ENCODE data around the gene PRAF2. TPM values are rescaled to one million over a fixed set of nuclear protein-coding genes. Genes with fewer than 3 reads are reported as not detected.

Gene PRAF2
- total RNA-seq, 2 experiments from 2014 or later: 19.7 to 22.6 TPM

DNA sequence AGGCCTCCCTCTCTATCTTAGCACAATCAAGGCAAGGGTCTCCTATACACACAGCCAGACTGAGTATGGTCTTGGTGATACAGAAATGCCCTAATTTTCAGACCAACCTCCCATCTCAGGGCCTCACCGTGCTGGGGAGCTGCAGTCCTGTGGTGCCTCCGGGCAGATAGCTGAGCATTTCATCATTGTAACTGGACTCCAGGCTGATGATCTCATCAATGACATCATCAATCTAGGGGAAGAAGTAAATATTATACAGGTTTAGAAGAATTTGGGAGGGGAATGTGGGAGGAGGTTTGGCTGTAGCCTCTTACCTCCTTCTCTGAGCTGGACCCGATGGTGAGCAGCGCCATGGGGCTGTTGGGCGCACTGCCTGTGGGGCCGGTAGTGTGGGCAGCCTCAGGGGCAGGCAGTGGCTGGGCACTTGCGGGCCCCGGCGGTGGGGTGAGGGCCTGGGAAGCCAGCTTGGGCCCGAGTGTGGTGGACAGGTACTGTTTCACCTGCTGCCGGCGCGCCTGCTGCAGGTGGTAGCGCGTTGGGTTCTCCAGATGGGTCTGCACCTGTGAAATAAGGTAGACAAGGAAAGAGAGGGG, 35.8 kb downstream of the PRAF2 start:
- ChIA-PET CTCF (no interaction called here), POLR2A (interaction anchor here (0.5 kb wide), 1 partner anchor 19 kb away, joined by 3 read pairs; no protein-coding TSS in a partner anchor)
- Mint-ChIP-seq H3K27ac (no peak overlapping the region), H3K36me3 (ENCODE audit: low read depth) (peaks cover 25% of the 10 kb centered on the region), H3K4me1 (ENCODE audit: low read depth) (peaks cover 28% of the 10 kb centered on the region), H3K27me3 (ENCODE audit: low read depth) (no peaks in the 10 kb centered on the region), H3K9me3 (ENCODE audit: insufficient read depth) (no peaks in the 10 kb centered on the region), H3K4me3 (no peak overlapping the region)
- DNase-seq: no peak
- no peak for ATAC-seq

GRCh38 chrX:49030283-49030682, 43.5 kb downstream of the PRAF2 start:
- Mint-ChIP-seq H3K9me3 (ENCODE audit: insufficient read depth) (no peaks in the 10 kb centered on the region), H3K27ac (no peak overlapping the region), H3K36me3 (ENCODE audit: low read depth) (peaks cover 14% of the 10 kb centered on the region), H3K4me3 (no peak overlapping the region), H3K27me3 (ENCODE audit: low read depth) (no peaks in the 10 kb centered on the region), H3K4me1 (ENCODE audit: low read depth) (no peaks in the 10 kb centered on the region)
- POLR2A ChIA-PET: no interaction called here
- no peak for DNase-seq
- ATAC-seq: no peak
- CTCF ChIA-PET: no interaction called here

- DNase-seq (no peak), ATAC-seq (no peak)
- H3K36me3 Mint-ChIP-seq (ENCODE audit: low read depth): peaks cover 14% of the 10 kb centered on the region
- H3K4me3 Mint-ChIP-seq: no peak overlapping the region
- no peaks in the 10 kb centered on the region for H3K9me3 Mint-ChIP-seq (ENCODE audit: insufficient read depth)
- no peaks in the 10 kb centered on the region for H3K27me3 Mint-ChIP-seq (ENCODE audit: low read depth)
- POLR2A ChIA-PET: no interaction called here
- no peaks in the 10 kb centered on the region for H3K4me1 Mint-ChIP-seq (ENCODE audit: low read depth)
- CTCF ChIA-PET: interaction anchor here (0.6 kb wide), 1 partner anchor 1814 kb away, joined by 3 read pairs; no protein-coding TSS in a partner anchor
- H3K27ac Mint-ChIP-seq: no peak overlapping the region
Measured at GRCh38 chrX:49029876-49030275, 43.9 kb downstream of the PRAF2 start.

Other genes with a start within 250 kb of the PRAF2 start
- not detected for gene ERAS, start 247.5 kb downstream of the PRAF2 start, total RNA-seq
- not detected for gene PCSK1N, start 238.4 kb downstream of the PRAF2 start, total RNA-seq
- gene TIMM17B, start 176.2 kb downstream of the PRAF2 start, total RNA-seq: 10 to 100 TPM; 41.6 to 44.1 TPM
- 10 to 100 TPM; 63.9 to 70.8 TPM for gene PQBP1, start 176.1 kb downstream of the PRAF2 start, total RNA-seq
- gene SLC35A2, start 162.4 kb downstream of the PRAF2 start, total RNA-seq: 10 to 100 TPM; 14.8 to 15.3 TPM
- 10 to 100 TPM; 51.3 to 53.6 TPM for gene PIM2, start 155.0 kb downstream of the PRAF2 start, total RNA-seq
- gene OTUD5, start 116.4 kb downstream of the PRAF2 start, total RNA-seq: 10 to 100 TPM; 40.0 to 41.7 TPM
- 1 to 10 TPM; 3.5 to 4.6 TPM for gene KCND1, start 102.2 kb downstream of the PRAF2 start, total RNA-seq
- gene GRIPAP1, start 71.7 kb downstream of the PRAF2 start, total RNA-seq: 10 to 100 TPM; 81.8 to 82.7 TPM
- gene TFE3, start 30.6 kb downstream of the PRAF2 start, total RNA-seq: 10 to 100 TPM; 17.6 to 18.2 TPM
- 1 to 10 TPM; 5.0 to 5.4 TPM for gene CCDC120, start 15.0 kb downstream of the PRAF2 start, total RNA-seq
- 10 to 100 TPM; 29.1 to 29.4 TPM for gene WDR45, start 5.9 kb upstream of the PRAF2 start, total RNA-seq
- 10 to 100 TPM; 26.1 to 26.2 TPM for gene GPKOW, start 49.7 kb upstream of the PRAF2 start, total RNA-seq
- 1 to 10 TPM in 1 of 2 experiments, under 1 TPM in 1; 0.97 to 1.5 TPM for gene MAGIX, start 88.8 kb upstream of the PRAF2 start, total RNA-seq
- gene PLP2, start 97.9 kb upstream of the PRAF2 start, total RNA-seq: 100 to 1,000 TPM; 203 to 214 TPM
- 10 to 100 TPM; 13.9 TPM for gene PRICKLE3, start 112.4 kb upstream of the PRAF2 start, total RNA-seq
- 1 to 10 TPM; 1.1 to 2.6 TPM for gene SYP, start 126.2 kb upstream of the PRAF2 start, total RNA-seq
- under 1 TPM; 0.11 to 0.18 TPM for gene CACNA1F, start 159.3 kb upstream of the PRAF2 start, total RNA-seq
- 10 to 100 TPM; 27.3 to 32.2 TPM for gene CCDC22, start 161.5 kb upstream of the PRAF2 start, total RNA-seq
- 10 to 100 TPM; 14.6 to 15.4 TPM for gene FOXP3, start 190.7 kb upstream of the PRAF2 start, total RNA-seq
- 1 to 10 TPM; 8.0 to 8.5 TPM for gene PPP1R3F, start 195.8 kb upstream of the PRAF2 start, total RNA-seq
- gene GAGE10, start 229.6 kb upstream of the PRAF2 start, total RNA-seq: not detected
- gene GAGE12J, start 248.0 kb upstream of the PRAF2 start, total RNA-seq: not detected